H1 (cell line): ENCODE measurements around the gene PGAM5. TPM values are rescaled to one million over a fixed set of nuclear protein-coding genes. Genes with fewer than 3 reads are reported as not detected.

Source experiments
- CTCF ChIA-PET: fragments of 300-600 bp; sonication (Branson Sonifier 250); formaldehyde crosslinking; loops from one replicate; lab custom pipeline; 2021; ENCODE audit not compliant: partially characterized antibody; lab: Charles Lee
- POLR2A ChIA-PET: fragments of 300-600 bp; sonication (Branson Sonifier 250); formaldehyde crosslinking; loops from one replicate; lab custom pipeline; 2021; ENCODE audit warnings: inconsistent platforms; ENCODE audit not compliant: partially characterized antibody; lab: Charles Lee
- DNase-seq, 2 experiments: peaks; one replicate each; pipeline versions ENCODE4 v3.0.0 to v3.0.0-alpha.2; 2010 to 2022; ENCODE audit warnings: low spot score in 2 of 2, low read depth in 1 of 2, mixed read lengths in 1 of 2
- FAIRE-seq: peaks from 2 replicates; lab custom pipeline; 2011; peaks lifted over from hg19 to GRCh38; lab: Jason Lieb, UNC
- H2AFZ ChIP-seq: 2 replicates; pipeline ENCODE4 v1.8.1; 2012; ENCODE audit warnings: low read length, inconsistent platforms
- H2AK5ac ChIP-seq: 2 replicates; pipeline ENCODE4 v1.6.1; 2013; ENCODE audit warnings: low read depth, low read length
- H2BK120ac ChIP-seq: replicated peaks from 2 replicates; pipeline ENCODE3; 2013; ENCODE audit warnings: low read depth, low read length, inconsistent platforms
- H2BK12ac ChIP-seq: 2 replicates; pipeline ENCODE4 v1.6.1; 2013; ENCODE audit warnings: low read depth, low read length
- H2BK15ac ChIP-seq: 2 replicates; pipeline ENCODE4 v1.6.1; 2013; ENCODE audit warnings: low read length
- H2BK20ac ChIP-seq: 2 replicates; pipeline ENCODE4 v1.6.1; 2013; ENCODE audit warnings: low read length
- H2BK5ac ChIP-seq: 2 replicates; pipeline ENCODE4 v1.6.1; 2013; ENCODE audit warnings: low read depth, low read length
- H3K14ac ChIP-seq: 2 replicates; pipeline ENCODE4 v1.6.1; 2013; ENCODE audit warnings: inconsistent platforms; ENCODE audit not compliant: insufficient read length
- H3K18ac ChIP-seq: 2 replicates; pipeline ENCODE4 v1.6.1; 2013; ENCODE audit warnings: low read length; ENCODE audit errors: extremely low read depth
- H3K23ac ChIP-seq: 2 replicates; pipeline ENCODE4 v1.6.1; 2013; ENCODE audit warnings: inconsistent platforms; ENCODE audit not compliant: insufficient read length
- H3K23me2 ChIP-seq: 2 replicates; pipeline ENCODE4 v1.6.1; 2013; ENCODE audit warnings: low read depth, low read length
- H3K27ac ChIP-seq: 2 replicates; pipeline ENCODE4 v1.6.1; 2011; ENCODE audit warnings: low read depth, low read length, inconsistent platforms
- H3K27me3 ChIP-seq, 4 experiments: replicated peaks in 1 of 4; 1 replicate in 1 of 4; 2 replicates in 3 of 4; pipeline versions ENCODE4 v1.6.1 to v1.8.1; 2011 to 2013; ENCODE audit warnings: low read length in 3 of 4, mild to moderate bottlenecking in 3 of 4, inconsistent platforms in 2 of 4, mixed read lengths in 2 of 4, moderate library complexity in 1 of 4; ENCODE audit not compliant: control insufficient read depth in 3 of 4, insufficient read depth in 3 of 4; ENCODE audit errors: extremely low read depth in 1 of 4
- H3K36me3 ChIP-seq, 4 experiments: 2 replicates each; pipeline versions ENCODE4 v1.6.1 to v1.8.1; 2011 to 2013; ENCODE audit warnings: mild to moderate bottlenecking in 4 of 4, low read length in 3 of 4, moderate library complexity in 2 of 4, control low read depth in 1 of 4, inconsistent platforms in 1 of 4; ENCODE audit not compliant: insufficient read depth in 4 of 4, control insufficient read depth in 2 of 4
- H3K4ac ChIP-seq: replicated peaks from 2 replicates; pipeline ENCODE3; 2013; ENCODE audit warnings: low read length, low read depth, mixed read lengths, inconsistent platforms; ENCODE audit not compliant: insufficient read length
- H3K4me1 ChIP-seq, 4 experiments: replicated peaks in 1 of 4; 1 replicate in 1 of 4; 2 replicates in 3 of 4; pipeline versions ENCODE4 v1.6.1 to v1.8.1; 2011 to 2013; ENCODE audit warnings: low read length in 3 of 4, inconsistent platforms in 2 of 4, mixed read lengths in 1 of 4; ENCODE audit not compliant: insufficient read depth in 4 of 4, control insufficient read depth in 3 of 4
- H3K4me2 ChIP-seq, 2 experiments: 2 replicates each; pipeline versions ENCODE4 v1.6.1 to v1.8.1; 2011 to 2013; ENCODE audit warnings: low read depth in 2 of 2, low read length in 2 of 2, control low read depth in 1 of 2, inconsistent platforms in 1 of 2, mild to moderate bottlenecking in 1 of 2; ENCODE audit not compliant: insufficient read depth in 1 of 2
- H3K4me3 ChIP-seq, 4 experiments: fragments of 200-600, 300-600 bp in 1 of 4; sonication (generic), shearing (Covaris generic), sonication (Bioruptor Twin) in 1 of 4; 2 replicates each; pipeline versions ENCODE4 v1.5.1 to v1.8.1; 2011 to 2016; ENCODE audit warnings: low read length in 4 of 4, low read depth in 3 of 4, control low read depth in 2 of 4, inconsistent platforms in 2 of 4, mild to moderate bottlenecking in 2 of 4, mixed read lengths in 1 of 4, moderate library complexity in 1 of 4; ENCODE audit not compliant: insufficient read depth in 2 of 4; ENCODE audit errors: extremely low read depth in 1 of 4
- H3K56ac ChIP-seq: replicated peaks from 2 replicates; pipeline ENCODE3; 2013; ENCODE audit warnings: low read depth, mild to moderate bottlenecking, mixed read lengths, low read length, inconsistent platforms; ENCODE audit not compliant: insufficient read length
- H3K79me1 ChIP-seq: 2 replicates; pipeline ENCODE4 v1.6.1; 2013; ENCODE audit warnings: low read depth, low read length, control low read depth
- H3K79me2 ChIP-seq, 2 experiments: 2 replicates each; pipeline versions ENCODE4 v1.6.1 to v1.8.1; 2012 to 2013; ENCODE audit warnings: low read length in 2 of 2, mild to moderate bottlenecking in 2 of 2, inconsistent platforms in 1 of 2; ENCODE audit not compliant: insufficient read depth in 2 of 2, control insufficient read depth in 1 of 2
- H3K9ac ChIP-seq, 4 experiments: replicated peaks in 1 of 4; 1 replicate in 1 of 4; 2 replicates in 3 of 4; pipeline versions ENCODE4 v1.6.1 to v1.8.1; 2011 to 2013; ENCODE audit warnings: low read depth in 3 of 4, low read length in 3 of 4, control low read depth in 2 of 4, mild to moderate bottlenecking in 2 of 4, moderate library complexity in 2 of 4, inconsistent platforms in 1 of 4; ENCODE audit errors: extremely low read depth in 1 of 4
- H3K9me3 ChIP-seq, 2 experiments: 2 replicates each; pipeline versions ENCODE4 v1.6.1 to v1.8.1; 2012 to 2013; ENCODE audit warnings: mild to moderate bottlenecking in 2 of 2, moderate library complexity in 2 of 2, control low read depth in 1 of 2, inconsistent platforms in 1 of 2, low read depth in 1 of 2, low read length in 1 of 2, mixed read lengths in 1 of 2; ENCODE audit not compliant: insufficient read depth in 2 of 2
- H4K20me1 ChIP-seq, 2 experiments: replicated peaks in 1 of 2; 2 replicates each; pipeline versions ENCODE3 to v1.8.1; 2011 to 2013; ENCODE audit warnings: inconsistent platforms in 2 of 2, low read length in 2 of 2, mild to moderate bottlenecking in 1 of 2; ENCODE audit not compliant: insufficient read depth in 2 of 2, control insufficient read depth in 1 of 2
- H4K5ac ChIP-seq: 2 replicates; pipeline ENCODE4 v1.6.1; 2013; ENCODE audit warnings: low read length, low read depth, mixed read lengths, inconsistent platforms; ENCODE audit not compliant: insufficient read length
- H4K8ac ChIP-seq: 2 replicates; pipeline ENCODE4 v1.8.0; 2013; ENCODE audit warnings: mild to moderate bottlenecking, moderate library complexity, low read length, inconsistent platforms; ENCODE audit not compliant: insufficient read depth; ENCODE audit errors: extremely low read depth
- H4K91ac ChIP-seq: replicated peaks from 2 replicates; pipeline ENCODE3; 2013; ENCODE audit warnings: low read length, mixed read lengths, inconsistent platforms; ENCODE audit not compliant: insufficient read length
- PHF8 ChIP-seq: fragments of 200-600 bp; sonication (generic); conservative IDR thresholded peaks from 2 replicates; pipeline ENCODE4 v1.7.1; 2012; ENCODE audit warnings: low read depth, mild to moderate bottlenecking, inconsistent platforms, low read length, moderate library complexity
- POLR2A ChIP-seq, 2 experiments: IDR thresholded peaks; 1 replicate in 1 of 2; 2 replicates in 1 of 2; pipeline ENCODE4 v1.6.1; 2011; ENCODE audit warnings: low read depth in 2 of 2, low read length in 2 of 2, mild to moderate bottlenecking in 2 of 2; ENCODE audit errors: control extremely low read depth in 1 of 2
- SIN3A ChIP-seq, 2 experiments: IDR thresholded peaks in 1 of 2; conservative IDR thresholded peaks in 1 of 2; 2 replicates each; pipeline ENCODE4 v1.6.1; 2011 to 2012; ENCODE audit warnings: low read length in 2 of 2, improper control_type of control experiment in 1 of 2, low read depth in 1 of 2, mild to moderate bottlenecking in 1 of 2
- TAF1 ChIP-seq: IDR thresholded peaks from 2 replicates; pipeline ENCODE4 v1.6.1; 2011; ENCODE audit warnings: mild to moderate bottlenecking, low read depth, low read length
- WGBS, 2 experiments: shearing (Covaris generic) in 1 of 2; methylation state at CpG; one replicate each; pipeline versions ENCODE4 v1.1.6 to v1.1.7; 2013 to 2015; ENCODE audit warnings: low lambda C conversion rate in 2 of 2, mixed read lengths in 2 of 2, inconsistent platforms in 1 of 2, low coverage in 1 of 2, missing lambda C conversion rate in 1 of 2; ENCODE audit not compliant: insufficient replicate concordance in 2 of 2, insufficient coverage in 1 of 2, insufficient read length in 1 of 2; ENCODE audit errors: extremely low coverage in 1 of 2, missing lambda C conversion rate in 1 of 2; 5-methylcytosine and 5-hydroxymethylcytosine counted together
- polyA plus RNA-seq, 7 experiments: library from polyadenylated mRNA; depleted of rRNA in 3 of 7; stranded (reverse) in 5 of 7; unstranded in 2 of 7; fragments of >200 nt in 5 of 7; fragments of 200-250 nt in 2 of 7; gene quantifications; 1 replicate in 5 of 7; 2 replicates in 1 of 7; 4 replicates in 1 of 7; pipeline versions ENCODE4 v1.2.1 to v1.2.3, GENCODE V29; 2011 to 2013; ENCODE audit warnings: missing spikeins in 2 of 7, mixed read lengths in 2 of 7
- total RNA-seq: library from RNA; stranded (reverse); fragmentation: NEBNext Ultra II Directional; extraction: Animal tissue kit (Norgen Biotek cat#: 25700); gene quantifications from 2 replicates; pipeline ENCODE4 v1.2.1, GENCODE V29; 2021

PGAM5 gene
- total and polyA plus RNA-seq, 2 of the 8 experiments (the other 6 are each of a cell fraction or from before 2014, with no cell fraction given): 66.4 to 84.0 TPM

DNA sequence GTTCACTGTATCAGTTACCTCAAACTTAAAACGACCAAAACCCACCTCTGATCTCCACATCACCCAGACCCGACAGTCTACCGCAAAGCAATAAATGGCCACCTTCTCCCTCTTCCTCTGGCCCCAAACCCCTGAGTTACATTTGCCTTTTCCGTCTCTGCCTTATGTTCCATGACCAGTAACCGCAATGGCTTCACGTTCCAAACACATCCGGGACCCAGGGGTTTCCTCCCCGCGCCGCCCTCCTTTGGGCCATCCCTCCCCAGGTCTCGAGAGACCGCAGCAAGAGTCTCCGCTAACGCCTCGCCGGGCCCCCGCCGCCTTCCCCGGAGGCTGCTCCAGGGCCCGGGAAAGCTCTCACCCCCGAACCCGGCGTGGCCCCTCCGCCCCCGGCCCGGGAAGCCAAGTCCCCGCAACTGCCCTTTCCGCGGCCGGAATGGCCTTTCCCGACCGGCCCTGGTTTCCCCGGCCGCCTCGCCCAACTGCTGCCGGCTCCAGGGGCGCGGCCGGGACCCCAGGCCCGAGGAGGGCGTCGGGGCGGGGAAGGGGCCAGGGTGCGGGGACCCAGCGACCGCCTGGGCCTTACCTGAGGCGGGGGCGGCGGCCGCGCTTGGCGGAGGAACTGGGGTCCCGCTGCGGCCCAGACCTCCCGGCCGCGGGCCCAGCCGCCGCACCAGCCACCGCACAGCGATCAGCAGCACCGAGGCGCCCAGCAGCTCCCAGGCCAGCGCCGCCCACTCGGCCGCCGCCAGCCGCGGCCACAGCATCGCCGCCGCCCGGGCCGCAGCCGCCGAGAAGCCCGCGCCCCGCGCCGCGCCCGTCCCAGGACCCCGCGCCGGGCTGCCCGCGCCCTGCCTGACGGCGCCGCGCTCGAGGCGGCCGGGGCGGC lies 50.6 kb downstream of the PGAM5 start, which contains the start of gene ANKLE2:
ANKLE2 (minus strand) TSS at position 801 of the 889 bp plus-strand sequence; CDS start at position 767, 34 bp downstream.
- Histone ChIP-seq H3K9me3 (no peaks in the 10 kb centered on the region), H3K36me3 (no peaks in the 10 kb centered on the region), H3K4me3 (peak within 1 kb of the TSS; percentile 82 to 100 (median 94)), H3K23me2 (peaks cover 7% of the 10 kb centered on the region; the same call in 1 of the 2 replicates), H2AK5ac (no peak within 1 kb of the TSS), H2BK12ac (no peak within 1 kb of the TSS), H2BK120ac (no peak within 1 kb of the TSS), H3K14ac (peak within 1 kb of the TSS; percentile 28), H3K27ac (peak within 1 kb of the TSS; percentile 83), H3K23ac (no peak within 1 kb of the TSS), H4K20me1 (peaks cover 9 to 19% of the 10 kb centered on the region in 2 experiments), H3K18ac (peak within 1 kb of the TSS; percentile 78; the same call in 1 of the 2 replicates), H4K91ac (peak within 1 kb of the TSS; percentile 54), H3K79me1 (peaks cover 5% of the 10 kb centered on the region; the same call in 1 of the 2 replicates), H3K56ac (peak within 1 kb of the TSS; percentile 83), H4K5ac (peak within 1 kb of the TSS; percentile 90), H3K79me2 (peaks cover 21 to 50% of the 10 kb centered on the region in 2 experiments), H4K8ac (peak within 1 kb of the TSS; percentile 97), H3K4ac (no peak within 1 kb of the TSS), H3K4me2 (peak within 1 kb of the TSS; percentile 82 to 98)
- DNase-seq: no peak
- no peak for FAIRE-seq
- WGBS, 2 experiments: 3% methylated on average over 35 of the region's 97 CpGs; no CpG with 5 or more reads in 1 of the 2 experiments
- POLR2A ChIA-PET: interaction anchor here (0.6 to 3.7 kb wide), 9 partner anchors 9 to 123 kb away, joined by 3 to 30 read pairs (median 5); no protein-coding TSS in a partner anchor
- CTCF ChIA-PET: interaction anchor here (1.0 kb wide), 1 partner anchor 8 kb away, joined by 3 read pairs; no protein-coding TSS in a partner anchor
- TF ChIP-seq SIN3A (conservative IDR thresholded peaks at IDR 0.05 in 1 of 2, IDR thresholded peaks at IDR 0.05 in 1 of 2; ENCODE audit: low read depth in 1 of 2, low read length in 2 of 2): no peak
- TF ChIP-seq POLR2A (IDR thresholded peaks at IDR 0.05; ENCODE audit: control extremely low read depth in 1 of 2, low read depth in 2 of 2, low read length in 2 of 2): peak in 1 of 2 experiments; percentile 18; a peak in 1 of 3 replicates
- peak; percentile 64 for TF ChIP-seq PHF8
- TF ChIP-seq TAF1: 0 out of 2 replicates have a peak, but pooled peaks have one; percentile 21
- TF ChIP-seq, all 59 proteins: peak for 3
- Histone ChIP-seq H2AFZ (no peak within 1 kb of the TSS), H3K4me1 (peaks cover 0 to 4% (median 3%) of the 10 kb centered on the region in 4 experiments; a peak in 5 of 7 replicates), H2BK15ac (no peak within 1 kb of the TSS; the same call in 1 of the 2 replicates), H2BK20ac (no peak within 1 kb of the TSS), H2BK5ac (peak within 1 kb of the TSS; percentile 78; the same call in 1 of the 2 replicates), H3K9ac (peak within 1 kb of the TSS; percentile 79 to 99 (median 90)), H3K27me3 (no peaks in the 10 kb centered on the region)
